Limb (tissue), 2 donors: ENCODE data around the gene NOP9.

Experiments
- DNase-seq, 2 donors: peaks; one replicate each; pipeline ENCODE4 v3.0.0-alpha.2; 2016; ENCODE audit errors: extremely low spot score in 2 of 2

NOP9 gene

DNA sequence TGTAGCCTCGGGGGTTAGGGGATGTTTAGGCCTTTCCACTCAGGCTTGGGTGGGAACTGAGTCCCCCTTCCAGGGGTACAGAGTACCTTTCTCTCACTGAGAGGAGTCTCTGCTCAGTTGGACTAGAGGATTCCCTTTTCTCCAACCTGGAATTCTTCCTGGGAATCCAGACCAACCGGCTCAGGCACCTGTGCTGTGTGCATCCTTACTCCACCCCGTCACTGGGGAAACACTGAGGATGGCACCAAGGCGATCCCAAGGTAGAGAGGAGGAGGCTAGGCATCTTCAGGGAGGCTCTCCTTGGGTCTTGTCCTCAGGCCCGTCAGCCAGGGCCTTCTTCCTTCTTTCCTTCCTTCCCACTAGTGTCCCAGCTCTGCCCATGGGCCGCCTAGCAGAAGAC is 35.8 kb upstream of the NOP9 start:
- no peak for DNase-seq

DNA sequence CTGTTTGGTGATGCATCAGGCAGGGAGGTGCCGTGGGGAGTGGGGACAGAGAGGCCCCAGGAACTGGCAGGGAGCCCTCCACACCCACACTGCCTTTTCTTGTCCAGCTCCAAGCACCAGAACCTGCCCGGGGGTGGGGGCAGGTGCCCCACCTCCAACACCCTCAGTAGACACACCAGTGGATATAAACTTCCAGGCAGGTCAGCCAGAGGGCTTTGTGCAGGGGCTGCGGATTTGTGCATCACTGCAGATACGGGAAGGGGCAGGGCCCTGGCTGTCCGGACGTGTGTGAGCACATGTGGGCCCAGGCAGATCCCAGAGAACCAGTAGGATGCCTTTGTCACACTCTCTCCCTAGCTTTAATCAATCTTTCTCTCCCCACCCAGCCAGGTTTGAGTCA is 35.4 kb upstream of the NOP9 start:
- no peak for DNase-seq

DNA sequence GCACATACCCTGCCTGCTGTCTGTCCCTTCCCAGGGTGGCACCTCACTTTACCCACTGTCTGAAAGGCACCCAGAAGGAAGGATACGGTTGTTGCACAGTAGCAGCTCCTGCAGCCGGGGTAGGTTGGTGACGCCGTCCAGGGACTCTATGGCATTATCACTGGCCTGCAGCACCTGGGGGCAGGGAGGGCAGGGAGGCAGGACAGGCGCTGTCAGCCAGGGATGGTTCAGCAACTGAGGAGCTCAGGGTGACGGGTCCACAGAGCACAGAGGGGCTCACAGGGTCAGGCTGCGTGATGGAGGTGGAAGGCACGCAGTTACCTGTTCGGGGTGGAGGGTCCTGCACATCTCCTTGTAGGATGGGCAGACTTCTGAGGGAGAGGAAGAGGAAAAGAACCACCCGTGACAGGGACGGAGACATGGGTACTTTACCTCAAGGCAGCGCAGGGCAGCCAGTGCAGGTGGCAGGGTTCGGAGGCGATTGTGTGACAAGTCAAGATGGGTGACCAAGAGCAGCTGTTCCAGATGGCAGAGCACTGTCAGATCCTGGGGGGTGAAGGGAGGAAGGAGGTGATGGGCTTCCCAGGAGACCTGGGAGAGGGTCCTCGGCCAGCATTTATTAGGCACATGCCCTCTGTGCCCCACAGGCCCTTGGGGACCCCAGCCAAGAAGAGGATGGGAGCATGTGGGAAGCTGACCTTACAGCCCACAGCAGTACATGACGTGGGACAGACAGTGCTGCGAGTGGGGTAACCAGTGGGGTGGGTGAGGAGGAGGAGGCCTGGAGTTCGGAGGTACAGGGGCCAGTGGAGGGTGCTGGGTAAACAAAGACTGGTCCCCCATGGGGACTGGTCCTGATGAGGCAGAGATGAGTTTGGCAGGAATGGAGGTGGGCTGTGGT is 33.1 kb upstream of the NOP9 start:
- DNase-seq, result no peak

DNA sequence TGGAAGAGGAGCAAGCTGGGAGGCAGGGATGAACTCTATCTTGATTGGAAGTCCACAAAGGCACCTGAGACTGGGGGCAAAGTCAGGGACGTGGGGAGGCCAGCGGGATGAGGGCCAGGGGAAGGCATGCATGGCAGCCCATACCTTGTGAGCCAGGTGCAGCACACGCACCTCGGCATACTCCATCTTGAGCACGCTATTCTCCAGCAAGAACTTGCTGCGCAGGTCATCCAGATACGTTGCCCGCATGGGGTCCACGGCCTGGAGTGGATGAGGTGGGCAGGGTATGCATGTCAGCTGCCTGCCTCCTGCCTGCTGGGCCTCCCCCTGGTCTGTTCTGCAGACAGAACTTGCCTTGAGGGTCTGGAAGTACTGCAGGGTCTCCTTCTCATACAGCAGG is 32.1 kb upstream of the NOP9 start:
- no peak for DNase-seq

DNA sequence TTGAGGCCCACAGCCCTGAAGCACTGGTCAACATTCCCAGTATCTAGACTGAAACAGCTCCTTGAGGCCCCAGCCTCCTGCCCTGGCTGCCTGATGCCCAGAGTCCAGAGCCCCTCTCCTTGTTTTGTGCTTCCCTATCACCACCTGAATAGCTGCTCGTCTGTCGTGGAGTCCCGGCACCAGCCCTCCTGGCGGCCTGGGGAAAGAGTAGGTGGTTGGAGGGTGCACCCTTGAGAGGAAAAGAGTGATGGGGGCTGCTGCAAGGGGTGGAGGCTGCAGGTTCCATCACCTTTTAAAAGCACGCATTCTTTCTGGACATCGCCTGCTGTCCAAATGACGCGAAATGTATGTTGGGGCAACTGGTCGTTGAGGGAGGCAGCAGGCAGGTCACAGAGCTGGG is 31.4 kb upstream of the NOP9 start:
- DNase-seq, result no peak

DNA sequence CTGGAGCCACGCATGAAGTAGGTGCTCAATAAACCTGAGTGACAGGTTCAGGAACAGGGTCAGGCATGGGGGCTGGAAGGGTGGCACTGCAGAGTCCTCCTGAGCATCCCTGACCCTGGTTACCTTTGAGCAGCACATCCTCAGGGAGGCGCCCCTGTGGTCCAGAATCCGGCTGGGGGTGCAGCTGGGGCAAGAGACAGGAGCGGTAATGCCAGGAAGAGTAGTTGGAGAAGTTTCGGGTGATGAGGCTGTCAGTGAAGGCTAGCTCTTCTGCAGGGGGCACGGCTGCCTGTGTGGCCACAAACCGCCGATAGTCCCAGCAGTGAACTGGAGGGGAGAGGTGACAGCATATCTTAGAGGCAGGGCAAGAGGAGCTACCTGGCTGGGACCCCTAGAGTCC is 30.3 kb upstream of the NOP9 start:
- no peak for DNase-seq

DNA sequence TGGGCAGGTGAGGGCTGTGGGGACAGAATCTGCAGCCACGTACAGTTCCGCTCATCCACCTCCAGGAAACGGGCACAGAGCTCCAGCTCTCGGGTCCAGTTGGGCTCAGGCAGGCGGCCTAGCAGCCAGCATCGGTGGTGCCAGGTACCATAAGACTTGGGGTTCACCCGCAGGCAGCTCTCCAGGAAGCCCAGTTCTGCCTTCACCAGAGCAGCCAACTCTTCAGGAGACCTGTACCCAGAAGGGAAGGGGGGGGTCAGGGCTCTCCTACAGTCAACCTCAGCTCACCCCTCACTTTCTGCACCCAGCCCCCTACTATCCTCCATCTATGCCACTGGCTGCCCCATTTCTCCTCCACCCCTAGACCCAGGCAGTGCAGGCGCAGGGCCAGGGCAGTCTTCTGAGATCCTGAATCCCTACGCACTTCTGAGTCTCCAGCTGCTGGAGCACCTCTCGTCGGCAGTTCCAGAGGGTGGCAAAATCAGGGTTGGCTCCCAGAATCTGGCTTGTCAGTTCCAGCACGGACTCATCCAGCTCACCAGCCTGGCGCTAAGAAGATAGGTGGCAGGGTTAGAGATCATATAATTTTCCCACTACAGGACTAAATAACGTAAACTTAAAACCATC is 29.6 kb upstream of the NOP9 start:
- no peak for DNase-seq

DNA sequence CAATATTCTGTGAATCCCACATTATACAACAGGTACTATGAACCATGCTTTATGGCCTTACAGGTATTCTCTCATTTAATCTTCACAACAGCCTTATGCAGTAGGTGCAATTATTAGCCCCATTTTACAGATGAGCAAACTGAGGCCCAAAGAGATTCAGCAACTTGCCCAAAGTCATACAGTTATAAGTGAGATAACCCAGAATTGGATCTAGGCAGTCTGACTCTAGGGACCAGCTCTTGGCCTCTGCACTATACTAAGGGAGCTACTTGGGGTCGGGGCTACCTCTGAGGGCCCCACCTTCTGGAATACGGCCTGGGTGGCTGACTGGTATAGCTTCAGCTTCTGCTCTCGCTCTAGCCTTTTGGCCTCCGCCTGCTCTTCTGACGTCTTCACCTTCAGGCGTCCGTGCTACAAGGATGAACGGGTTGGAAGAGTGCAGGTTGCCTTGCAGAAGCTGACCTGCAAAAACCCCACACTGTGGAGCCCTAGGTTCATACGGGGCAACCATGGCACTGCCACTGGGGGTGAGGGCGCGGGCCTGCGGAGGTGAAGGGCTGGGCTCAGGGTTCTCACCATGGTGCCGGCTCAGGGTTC is 29.0 kb upstream of the NOP9 start:
- DNase-seq, result no peak

DNA sequence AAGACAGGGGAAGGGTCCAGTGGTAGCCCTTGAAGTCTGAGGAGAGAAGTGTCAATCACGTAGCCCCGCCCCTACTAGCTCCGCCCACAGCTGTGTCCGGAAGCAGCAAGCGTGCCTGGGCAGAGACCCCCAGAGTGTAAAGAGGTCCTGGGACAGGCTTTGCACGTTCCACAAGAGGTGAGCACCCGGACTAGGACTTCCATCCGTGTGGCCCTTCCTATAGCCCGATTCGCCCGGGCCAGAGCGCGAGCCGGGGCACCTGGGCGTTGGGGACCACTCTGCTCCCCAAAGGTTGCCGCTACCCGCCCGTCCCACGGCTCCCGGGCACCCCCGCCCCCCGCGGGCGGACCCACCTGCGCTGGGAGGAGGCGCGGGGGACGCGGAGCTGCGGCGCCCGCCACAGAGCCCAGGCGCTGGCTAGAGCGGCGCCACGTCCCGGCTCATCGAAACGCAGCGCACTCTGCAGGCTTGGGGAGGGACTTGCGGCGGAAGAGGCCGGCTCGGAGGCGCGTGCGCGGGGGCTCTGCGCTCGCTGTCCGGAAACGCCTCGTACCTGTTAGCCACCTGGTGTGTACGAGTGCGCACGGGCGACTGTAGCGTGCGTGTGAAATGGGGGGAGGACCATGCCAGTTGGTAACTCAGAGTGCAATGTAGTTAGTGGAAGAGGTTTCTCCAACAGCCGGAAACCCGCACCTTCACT is 28.4 kb upstream of the NOP9 start, which contains the start of gene RABGGTA:
Gene RABGGTA, minus strand, starts transcription at position 464 of the 700 bp plus-strand sequence. CDS start 482 bp downstream, outside the sequence.
- peak; percentile 92 for DNase-seq

DNA sequence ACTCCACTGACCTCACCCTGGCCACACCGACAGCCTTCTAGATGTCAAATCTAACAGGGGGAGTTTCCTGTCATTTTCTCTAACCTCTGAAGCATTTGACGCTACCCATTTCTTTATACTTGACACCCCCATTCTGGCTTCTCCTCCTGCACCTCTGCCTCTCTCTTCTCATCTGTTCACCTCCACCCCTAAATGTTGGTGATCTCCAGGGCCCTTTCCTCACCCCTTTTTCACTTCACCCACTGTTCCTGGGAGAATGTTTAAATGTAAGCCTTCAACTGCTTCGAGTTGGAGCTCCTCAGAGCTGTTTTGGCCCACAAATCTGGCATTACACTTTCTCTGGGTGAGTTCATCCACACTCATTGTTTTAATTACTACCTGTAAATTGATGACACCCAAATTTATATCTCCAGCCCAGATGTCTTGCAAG is 27.8 kb upstream of the NOP9 start:
- no peak for DNase-seq

DNA sequence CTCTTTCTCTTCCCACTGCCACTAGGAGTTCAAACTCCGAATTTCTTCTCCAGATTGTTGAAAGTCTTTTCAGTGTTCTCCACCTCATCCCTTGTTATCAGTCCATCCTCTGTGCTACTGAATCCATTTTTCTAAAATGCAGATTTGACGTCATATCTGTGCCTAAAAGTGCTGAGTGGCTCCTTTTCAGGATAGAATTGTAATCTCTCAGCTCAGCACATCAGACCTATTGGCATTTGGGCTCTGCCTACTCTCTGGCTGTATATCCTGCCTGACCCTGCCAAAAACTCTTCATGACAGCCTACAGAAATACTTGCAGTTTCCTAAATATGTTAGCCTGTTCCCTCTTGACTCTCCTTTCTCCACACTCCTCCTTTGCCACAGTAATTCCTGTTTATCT is 27.2 kb upstream of the NOP9 start:
- no peak for DNase-seq

DNA sequence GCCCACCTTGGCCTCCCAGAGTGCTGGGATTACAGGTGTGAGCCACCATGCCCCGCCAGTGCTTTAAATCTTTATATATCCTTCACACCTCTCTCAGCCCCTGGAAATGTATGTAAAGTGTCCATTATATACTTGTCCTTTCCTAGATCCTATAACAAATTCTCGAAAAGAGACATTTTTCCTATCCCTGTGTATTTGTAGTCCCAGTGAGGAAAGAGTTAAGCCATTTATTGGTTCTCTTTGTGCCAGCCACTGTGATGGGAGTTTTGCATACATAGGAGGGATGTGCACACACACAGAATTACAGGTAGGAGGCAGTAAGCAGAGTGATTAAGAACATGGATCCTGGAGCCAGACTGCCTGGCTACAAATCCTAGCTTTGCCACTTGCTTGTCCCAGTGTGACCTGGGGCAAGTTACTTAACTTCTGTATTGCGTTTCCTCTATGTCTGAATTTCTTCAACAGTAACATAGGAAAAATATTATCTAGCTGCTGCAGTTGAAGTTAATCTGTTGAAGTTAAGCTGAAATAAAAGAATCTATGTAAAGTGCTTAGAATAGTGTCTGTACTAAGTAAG is 26.1 kb upstream of the NOP9 start:
- DNase-seq, result no peak

DNA sequence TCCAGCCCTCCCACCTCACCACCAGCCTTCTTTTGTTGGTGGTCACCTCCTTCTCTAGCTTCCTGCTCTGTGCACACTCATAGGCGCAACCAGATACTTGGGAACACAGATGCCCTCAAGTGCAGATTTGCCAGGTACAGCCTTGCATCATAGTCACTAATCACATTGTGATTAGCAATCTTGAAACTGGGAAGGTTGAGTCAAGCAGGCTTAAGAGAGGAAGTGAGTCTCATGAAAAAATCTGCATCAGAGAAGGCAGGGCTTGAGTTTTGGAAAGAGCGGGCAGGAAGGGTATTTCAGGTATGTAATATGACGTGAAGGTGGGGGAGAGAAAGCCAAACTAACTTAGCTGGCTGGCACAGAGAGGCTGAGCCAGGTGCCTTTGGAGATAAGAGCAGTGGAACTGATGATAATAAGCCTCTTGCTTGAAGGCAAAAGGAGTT is 25.5 kb upstream of the NOP9 start:
- no peak for DNase-seq

DNA sequence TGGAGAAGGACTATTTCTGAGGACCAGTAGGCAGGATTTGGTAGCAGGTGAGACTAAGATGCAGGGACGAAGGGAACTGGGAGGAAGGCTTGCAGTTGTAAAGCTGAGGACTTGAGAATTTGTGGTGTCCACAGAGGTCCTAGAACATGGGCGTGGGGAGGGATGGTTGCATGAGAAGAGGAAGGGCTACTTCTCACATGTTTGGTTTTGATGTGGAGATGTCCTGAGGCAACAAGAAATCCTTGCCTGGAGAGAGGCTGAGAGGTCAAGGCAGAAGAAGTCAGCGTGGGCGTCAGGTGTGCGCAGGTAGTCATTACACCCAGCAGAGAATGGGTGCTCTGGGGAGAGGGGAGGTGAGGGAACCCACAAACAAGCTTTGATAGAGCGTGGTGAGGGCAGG is 22.6 kb upstream of the NOP9 start:
- no peak for DNase-seq

DNA sequence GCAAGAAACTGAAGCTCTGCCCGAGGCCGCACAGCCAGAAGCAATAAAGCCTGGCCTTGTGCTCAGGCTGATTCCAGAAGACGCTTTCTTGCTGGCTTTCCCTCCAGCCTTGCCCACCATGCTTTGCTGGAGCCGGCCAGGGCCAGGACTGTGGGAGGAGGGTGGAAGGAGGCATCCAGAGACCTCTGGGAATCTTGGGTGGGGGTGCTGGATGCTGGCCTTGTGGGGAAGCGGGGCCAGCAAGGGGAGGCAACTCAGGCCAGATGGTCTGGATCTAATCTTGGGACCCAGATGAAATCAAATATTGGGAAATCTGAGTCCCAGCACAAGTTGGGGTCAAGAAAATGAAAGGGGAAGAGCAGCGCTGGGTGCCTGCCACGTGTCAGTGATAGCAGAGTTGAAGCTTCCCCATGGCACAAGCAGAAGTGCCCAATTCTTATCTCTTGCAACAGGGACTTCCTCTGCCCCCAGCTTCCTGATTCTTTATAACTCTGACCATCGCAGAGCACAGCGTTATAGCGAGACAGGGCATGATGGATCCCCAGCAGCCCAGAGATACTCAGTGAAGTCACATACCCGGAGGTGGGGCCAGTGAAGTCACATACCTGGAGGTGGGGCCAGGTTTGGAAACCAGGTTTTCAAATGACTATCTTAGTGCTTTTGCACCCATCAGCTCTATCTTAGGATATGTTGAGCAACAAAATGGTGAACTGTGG is 21.9 kb upstream of the NOP9 start:
- no peak for DNase-seq

DNA sequence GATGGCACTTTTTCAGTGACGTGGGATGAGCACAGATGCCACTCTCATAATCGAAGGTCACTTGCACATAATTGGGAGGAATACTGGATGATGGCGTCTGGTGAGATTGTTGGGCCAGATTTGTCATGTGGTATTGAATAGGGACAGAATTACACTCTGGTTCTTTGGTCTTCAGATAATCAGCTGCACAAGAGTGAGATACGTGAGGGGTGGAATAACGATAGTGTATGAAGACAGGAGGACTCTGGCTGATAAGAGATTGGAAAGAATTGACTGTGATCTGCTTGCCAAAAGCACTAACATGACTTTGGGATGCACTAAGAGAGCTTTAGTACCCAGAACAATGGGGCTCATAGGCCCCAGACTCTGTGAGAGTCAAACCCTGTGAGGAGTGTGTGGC is 21.2 kb upstream of the NOP9 start:
- no peak for DNase-seq

DNA sequence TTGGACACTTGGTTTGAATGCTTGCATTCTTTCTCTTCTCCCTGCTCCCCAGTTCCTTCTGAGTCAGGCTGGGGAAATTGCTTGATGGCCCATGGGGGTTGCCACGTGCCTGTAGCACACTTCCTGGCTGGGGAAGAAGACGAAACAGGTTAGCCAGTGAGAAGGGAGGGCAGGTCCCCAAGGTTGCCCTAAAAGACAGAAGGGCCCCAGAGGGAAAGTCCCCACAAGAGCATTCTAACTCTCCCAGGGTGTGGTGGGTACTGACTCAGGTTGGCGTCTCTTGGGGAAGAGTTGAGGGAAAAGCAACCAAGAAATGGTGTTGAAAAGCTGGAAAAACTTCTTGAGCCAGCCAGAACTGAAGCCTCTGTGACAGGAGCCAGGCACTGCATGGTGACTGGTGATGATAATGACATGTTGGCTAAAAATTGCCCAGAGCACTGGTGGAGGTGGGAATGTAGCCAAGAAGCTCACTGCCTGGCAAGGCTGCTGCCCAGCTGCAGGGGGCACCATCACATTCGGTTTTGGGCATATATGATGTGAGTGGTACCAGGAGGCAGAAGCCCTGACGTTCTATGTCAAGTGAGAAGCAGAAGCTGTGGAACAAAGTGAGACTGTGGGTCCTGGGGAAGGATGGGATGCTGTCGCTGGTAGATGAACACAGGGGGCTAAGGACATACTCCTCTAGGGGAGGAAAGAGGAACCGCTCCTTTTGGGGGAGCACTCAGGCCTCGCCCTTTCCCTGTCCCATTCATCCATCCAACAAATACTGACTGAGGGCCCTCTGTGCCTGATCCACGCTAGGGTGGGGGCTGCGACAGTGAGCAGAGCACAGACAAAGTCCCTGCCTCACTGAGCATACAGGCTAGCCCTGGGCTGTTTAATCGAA is 20.1 kb upstream of the NOP9 start:
- no peak for DNase-seq

DNA sequence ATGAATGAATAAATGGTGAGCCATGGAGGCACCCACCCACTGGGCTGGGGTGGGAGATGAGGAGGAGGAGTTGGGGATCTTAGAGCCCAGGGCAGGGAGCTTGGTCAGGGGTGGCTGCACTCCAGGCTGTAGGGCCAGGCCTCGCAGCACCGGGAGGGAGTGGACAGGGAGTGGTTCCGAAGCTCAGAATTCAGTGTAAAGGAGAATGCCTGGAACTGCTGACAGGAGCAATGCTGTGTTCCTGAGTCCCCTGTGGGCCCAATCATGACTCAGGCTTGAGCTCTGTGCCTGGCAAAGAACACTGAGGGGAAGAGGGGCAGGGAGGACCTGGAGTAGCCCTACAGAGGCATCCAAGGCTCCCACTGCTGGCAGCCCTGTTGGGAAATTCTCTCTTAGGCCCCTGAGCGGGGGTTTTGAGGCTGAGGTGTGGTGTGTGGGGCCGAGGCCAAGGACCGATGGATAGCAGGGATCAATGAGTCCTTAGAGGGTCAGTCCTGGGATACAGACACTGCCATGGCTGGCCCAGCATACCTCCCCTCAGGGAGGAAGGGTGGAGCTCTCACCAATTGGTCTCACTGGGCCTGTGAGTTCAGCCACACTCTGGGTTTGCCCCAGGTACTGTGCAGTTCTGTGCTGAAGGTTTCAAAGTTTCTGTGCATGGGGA is 18.7 kb upstream of the NOP9 start:
- no peak for DNase-seq

DNA sequence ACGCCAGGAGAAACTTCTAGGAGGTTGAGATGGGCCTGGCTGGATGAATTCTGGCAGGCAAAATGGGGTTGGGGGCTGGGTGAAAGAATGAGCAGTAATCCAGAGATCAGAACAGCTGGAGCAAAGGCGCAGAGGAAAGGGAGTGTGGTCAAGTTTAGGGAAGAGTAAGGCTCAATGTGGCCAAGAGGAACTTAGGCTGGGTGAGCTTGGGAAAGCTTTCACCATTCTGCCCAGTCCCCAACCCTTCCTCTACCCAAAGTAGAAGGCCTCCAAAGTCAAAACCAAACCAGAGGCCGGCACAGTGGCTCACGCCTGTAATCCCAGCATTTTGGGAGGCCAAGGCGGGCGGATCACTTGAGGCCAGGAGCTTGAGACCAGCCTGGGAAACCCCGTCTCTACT is 18.0 kb upstream of the NOP9 start:
- DNase-seq, result no peak
